Epithelial cell of prostate (primary cell): Measurements from ENCODE around the gene MBD3L4.

ENCODE experiments used
- DNase-seq: peaks from one replicate; pipeline ENCODE4 v3.0.0-alpha.2; 2011; ENCODE audit warnings: low read depth, low spot score
- H3K27ac ChIP-seq: fragments of 450-650 bp; 2 replicates; pipeline ENCODE4 v1.5.1; 2017; ENCODE audit warnings: mild to moderate bottlenecking

Gene MBD3L4

DNA sequence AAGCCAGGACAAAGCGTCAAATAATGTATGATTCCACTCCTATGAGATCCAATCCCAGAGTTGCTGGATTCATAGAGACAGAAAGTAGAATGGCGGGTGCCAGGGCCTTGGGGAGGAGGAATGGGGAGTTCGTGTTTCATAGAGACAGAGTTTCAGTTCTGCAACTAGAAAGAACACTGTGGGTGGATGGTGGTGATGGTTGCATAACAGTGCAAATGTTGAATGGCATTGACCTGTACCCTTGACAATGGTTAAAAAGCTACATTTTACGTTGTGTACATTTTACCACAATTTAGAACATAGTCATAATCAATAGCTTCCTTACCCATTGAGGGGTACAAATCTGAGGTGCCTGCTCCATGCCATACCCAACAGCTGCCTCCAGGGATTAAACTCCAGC lies 52.1 kb downstream of the MBD3L4 start:
- no peak for DNase-seq
- H3K27ac ChIP-seq, result no peak overlapping the region
